ENCODE data around the gene SLC27A5. TPM values are rescaled to one million over a fixed set of nuclear protein-coding genes. Genes with fewer than 3 reads are reported as not detected.

The SLC27A5 gene
- total and polyA plus RNA-seq, 2 of the 13 experiments (the other 11 are each of a cell fraction or from before 2014, with no cell fraction given), result 30.3 to 40.2 TPM

DNA sequence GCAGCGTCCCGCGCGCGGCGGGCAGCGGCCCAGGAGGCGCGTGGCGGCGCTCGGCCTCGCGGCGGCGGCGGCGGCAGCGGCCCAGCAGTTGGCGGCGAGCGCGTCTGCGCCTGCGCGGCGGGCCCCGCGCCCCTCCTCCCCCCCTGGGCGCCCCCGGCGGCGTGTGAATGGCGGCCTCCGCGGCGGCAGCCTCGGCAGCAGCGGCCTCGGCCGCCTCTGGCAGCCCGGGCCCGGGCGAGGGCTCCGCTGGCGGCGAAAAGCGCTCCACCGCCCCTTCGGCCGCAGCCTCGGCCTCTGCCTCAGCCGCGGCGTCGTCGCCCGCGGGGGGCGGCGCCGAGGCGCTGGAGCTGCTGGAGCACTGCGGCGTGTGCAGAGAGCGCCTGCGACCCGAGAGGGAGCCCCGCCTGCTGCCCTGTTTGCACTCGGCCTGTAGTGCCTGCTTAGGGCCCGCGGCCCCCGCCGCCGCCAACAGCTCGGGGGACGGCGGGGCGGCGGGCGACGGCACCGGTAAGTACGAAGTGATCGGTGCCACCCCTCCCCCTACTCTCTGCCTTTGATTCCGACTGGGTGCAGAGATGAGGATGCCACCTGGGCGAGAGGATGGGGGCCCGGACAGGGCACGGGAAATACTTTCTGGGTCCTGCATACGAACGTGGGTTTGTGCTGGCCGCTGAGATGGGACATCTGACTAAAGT is 32.9 kb upstream of the SLC27A5 start (continued):
- TF ChIP-seq, protein P1, sequence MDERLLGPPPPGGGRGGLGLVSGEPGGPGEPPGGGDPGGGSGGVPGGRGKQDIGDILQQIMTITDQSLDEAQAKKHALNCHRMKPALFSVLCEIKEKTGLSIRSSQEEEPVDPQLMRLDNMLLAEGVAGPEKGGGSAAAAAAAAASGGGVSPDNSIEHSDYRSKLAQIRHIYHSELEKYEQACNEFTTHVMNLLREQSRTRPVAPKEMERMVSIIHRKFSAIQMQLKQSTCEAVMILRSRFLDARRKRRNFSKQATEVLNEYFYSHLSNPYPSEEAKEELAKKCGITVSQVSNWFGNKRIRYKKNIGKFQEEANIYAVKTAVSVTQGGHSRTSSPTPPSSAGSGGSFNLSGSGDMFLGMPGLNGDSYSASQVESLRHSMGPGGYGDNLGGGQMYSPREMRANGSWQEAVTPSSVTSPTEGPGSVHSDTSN (CRISPR knock-in tag; IDR thresholded peaks at IDR 0.05), result no peak
- TF ChIP-seq NPAS2 (CRISPR knock-in tag; IDR thresholded peaks at IDR 0.05; ENCODE audit: borderline replicate concordance) (no peak), ZNF329 (CRISPR knock-in tag; IDR thresholded peaks at IDR 0.05; ENCODE audit: low read depth) (no peak; the same call in 1 of the 2 replicates), ZNF549 (CRISPR knock-in tag; IDR thresholded peaks at IDR 0.05) (no peak)
- TF ChIP-seq, protein P2, sequence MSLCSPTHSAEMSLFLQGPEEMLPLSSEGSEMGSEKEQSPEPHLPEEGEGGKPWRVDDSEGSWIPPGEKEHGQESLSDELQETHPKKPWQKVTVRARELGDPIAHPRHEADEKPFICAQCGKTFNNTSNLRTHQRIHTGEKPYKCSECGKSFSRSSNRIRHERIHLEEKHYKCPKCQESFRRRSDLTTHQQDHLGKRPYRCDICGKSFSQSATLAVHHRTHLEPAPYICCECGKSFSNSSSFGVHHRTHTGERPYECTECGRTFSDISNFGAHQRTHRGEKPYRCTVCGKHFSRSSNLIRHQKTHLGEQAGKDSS (CRISPR knock-in tag; IDR thresholded peaks at IDR 0.05; ENCODE audit: borderline replicate concordance, low read depth), result no peak

DNA sequence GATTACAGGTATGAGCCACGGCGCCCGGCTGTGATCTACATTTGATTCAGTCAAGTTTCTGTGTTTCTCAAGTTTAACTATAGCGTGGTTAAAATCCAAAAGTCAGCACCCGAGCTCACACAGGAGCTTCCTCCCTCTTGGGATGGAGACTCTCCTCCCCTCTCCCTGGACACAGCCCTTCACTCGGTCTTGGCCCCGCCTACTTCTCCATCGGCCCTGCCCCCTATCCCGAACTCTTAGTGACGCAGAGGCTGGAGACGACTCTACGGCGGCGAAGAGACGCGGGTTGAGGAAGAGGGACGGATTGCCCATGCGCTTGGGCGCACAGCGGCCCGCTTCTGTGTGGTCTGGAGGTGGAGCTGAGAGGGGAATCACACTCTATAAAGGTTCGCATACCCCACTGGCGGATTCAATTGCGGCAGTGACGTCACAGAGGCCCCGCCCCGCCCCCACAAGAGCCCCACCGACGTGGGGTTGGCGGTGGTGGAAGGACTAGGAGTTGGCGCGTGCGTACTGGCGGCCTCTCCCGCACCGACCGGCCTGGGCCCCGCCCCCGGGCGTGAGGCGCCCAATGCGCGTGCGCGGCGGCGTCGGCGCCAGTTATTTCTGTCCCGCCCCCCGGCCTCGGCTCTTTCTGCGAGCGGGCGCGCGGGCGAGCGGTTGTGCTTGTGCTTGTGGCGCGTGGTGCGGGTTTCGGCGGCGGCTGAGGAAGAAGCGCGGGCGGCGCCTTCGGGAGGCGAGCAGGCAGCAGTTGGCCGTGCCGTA is 32.2 kb upstream of the SLC27A5 start, which contains the start of gene TRIM28:
TRIM28 (plus strand) TSS at position 239 of the 765 bp plus-strand sequence. CDS start 694 bp downstream, outside the sequence.
- CTCF ChIA-PET (ENCODE audit: low intra/inter-chr PET ratio, low total read pairs), result no interaction called here
- Histone ChIP-seq H2AFZ (ENCODE audit: low read length) (no peak within 1 kb of the TSS), H3K9ac (ENCODE audit: insufficient read depth, low read depth, low read length) (peak within 1 kb of the TSS; percentile 85), H4K20me1 (ENCODE audit: insufficient read depth, low read length) (peaks cover 33% of the 10 kb centered on the region), H3K79me2 (ENCODE audit: insufficient read depth, low read length) (peaks cover 38% of the 10 kb centered on the region), H3K4me2 (ENCODE audit: low read depth, low read length) (peak within 1 kb of the TSS; percentile 97), H3K27ac (ENCODE audit: extremely low read length, insufficient read depth, low read length) (peak within 1 kb of the TSS; percentile 80), H3K27me3 (ENCODE audit: control insufficient read depth in 1 of 2, insufficient read depth in 2 of 2, low read length in 2 of 2) (no peaks in the 10 kb centered on the region; a peak in 2 of 5 replicates), H3K4me3 (replicated peaks in 1 of 3; ENCODE audit: insufficient read depth in 1 of 3, low read depth in 2 of 3, low read length in 3 of 3) (peak within 1 kb of the TSS; percentile 91 to 99 (median 96)), H3K36me3 (replicated peaks in 1 of 2; ENCODE audit: control insufficient read depth in 1 of 2, insufficient read depth in 2 of 2, low read length in 2 of 2) (peaks cover 19 to 33% of the 10 kb centered on the region in 2 experiments), H3K9me3 (ENCODE audit: low read length) (no peaks in the 10 kb centered on the region), H3K4me1 (ENCODE audit: insufficient read depth, low read length) (peaks cover 24% of the 10 kb centered on the region)
- DNase-seq (ENCODE audit: low spot score) (peak; percentile 96), FAIRE-seq (peak; percentile 93), ATAC-seq (peak; percentile 92)
- in situ Hi-C loops (cut with HindIII; ENCODE audit: extremely low pct_ligation_motif_present, low pct_unique_long_range_greater_than_20kb) (no loop called here), intact Hi-C loops (cut with micrococcal nuclease; ENCODE audit: unreplicated experiment) (no loop called here)
- WGBS (ENCODE audit: low lambda C conversion rate), result 1% methylated on average over 10 of the region's 73 CpGs
- TSS peak; percentile 89 for BruUV-seq (replicated peaks)
- POLR2A ChIA-PET, result interaction anchor here (0.5 to 3.6 kb wide), 20 partner anchors 9 to 360 kb away, joined by 3 to 59 read pairs (median 4); partner anchors contain the start of genes CHMP2A, MZF1, SLC27A5 and UBE2M
- TF ChIP-seq, protein P3, sequence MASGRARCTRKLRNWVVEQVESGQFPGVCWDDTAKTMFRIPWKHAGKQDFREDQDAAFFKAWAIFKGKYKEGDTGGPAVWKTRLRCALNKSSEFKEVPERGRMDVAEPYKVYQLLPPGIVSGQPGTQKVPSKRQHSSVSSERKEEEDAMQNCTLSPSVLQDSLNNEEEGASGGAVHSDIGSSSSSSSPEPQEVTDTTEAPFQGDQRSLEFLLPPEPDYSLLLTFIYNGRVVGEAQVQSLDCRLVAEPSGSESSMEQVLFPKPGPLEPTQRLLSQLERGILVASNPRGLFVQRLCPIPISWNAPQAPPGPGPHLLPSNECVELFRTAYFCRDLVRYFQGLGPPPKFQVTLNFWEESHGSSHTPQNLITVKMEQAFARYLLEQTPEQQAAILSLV (CRISPR knock-in tag; IDR thresholded peaks at IDR 0.05; ENCODE audit: borderline replicate concordance), result peak; percentile 86
- TF ChIP-seq KDM5A (IDR thresholded peaks at IDR 0.05; ENCODE audit: borderline replicate concordance, low read length) (peak; percentile 30; the same call in 1 of the 2 replicates), KLF12 (CRISPR knock-in tag; IDR thresholded peaks at IDR 0.05; ENCODE audit: borderline replicate concordance) (peak; percentile 88; the same call in 1 of the 2 replicates), PHF8 (CRISPR knock-in tag; IDR thresholded peaks at IDR 0.05) (peak; percentile 88), NBN (conservative IDR thresholded peaks at IDR 0.05) (no peak), ZNF724P (CRISPR knock-in tag; IDR thresholded peaks at IDR 0.05; ENCODE audit: borderline replicate concordance) (peak; percentile 94), TOPORS (CRISPR knock-in tag; IDR thresholded peaks at IDR 0.05) (no peak)
- TF ChIP-seq, protein P4, sequence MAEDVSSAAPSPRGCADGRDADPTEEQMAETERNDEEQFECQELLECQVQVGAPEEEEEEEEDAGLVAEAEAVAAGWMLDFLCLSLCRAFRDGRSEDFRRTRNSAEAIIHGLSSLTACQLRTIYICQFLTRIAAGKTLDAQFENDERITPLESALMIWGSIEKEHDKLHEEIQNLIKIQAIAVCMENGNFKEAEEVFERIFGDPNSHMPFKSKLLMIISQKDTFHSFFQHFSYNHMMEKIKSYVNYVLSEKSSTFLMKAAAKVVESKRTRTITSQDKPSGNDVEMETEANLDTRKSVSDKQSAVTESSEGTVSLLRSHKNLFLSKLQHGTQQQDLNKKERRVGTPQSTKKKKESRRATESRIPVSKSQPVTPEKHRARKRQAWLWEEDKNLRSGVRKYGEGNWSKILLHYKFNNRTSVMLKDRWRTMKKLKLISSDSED (CRISPR knock-in tag; IDR thresholded peaks at IDR 0.05), result no peak
- TF ChIP-seq, protein P5, sequence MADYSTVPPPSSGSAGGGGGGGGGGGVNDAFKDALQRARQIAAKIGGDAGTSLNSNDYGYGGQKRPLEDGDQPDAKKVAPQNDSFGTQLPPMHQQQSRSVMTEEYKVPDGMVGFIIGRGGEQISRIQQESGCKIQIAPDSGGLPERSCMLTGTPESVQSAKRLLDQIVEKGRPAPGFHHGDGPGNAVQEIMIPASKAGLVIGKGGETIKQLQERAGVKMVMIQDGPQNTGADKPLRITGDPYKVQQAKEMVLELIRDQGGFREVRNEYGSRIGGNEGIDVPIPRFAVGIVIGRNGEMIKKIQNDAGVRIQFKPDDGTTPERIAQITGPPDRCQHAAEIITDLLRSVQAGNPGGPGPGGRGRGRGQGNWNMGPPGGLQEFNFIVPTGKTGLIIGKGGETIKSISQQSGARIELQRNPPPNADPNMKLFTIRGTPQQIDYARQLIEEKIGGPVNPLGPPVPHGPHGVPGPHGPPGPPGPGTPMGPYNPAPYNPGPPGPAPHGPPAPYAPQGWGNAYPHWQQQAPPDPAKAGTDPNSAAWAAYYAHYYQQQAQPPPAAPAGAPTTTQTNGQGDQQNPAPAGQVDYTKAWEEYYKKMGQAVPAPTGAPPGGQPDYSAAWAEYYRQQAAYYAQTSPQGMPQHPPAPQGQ (CRISPR knock-in tag; IDR thresholded peaks at IDR 0.05; ENCODE audit: borderline replicate concordance), result no peak

All from HepG2 (cell line).